HG02870 (cell line): ENCODE results near the gene PRKN.

Experiments used
- ATAC-seq: cut with Tn5 transposase; IDR thresholded peaks from one replicate; pipeline ENCODE4 v1.9.1; 2021; ENCODE audit warnings: mild to moderate bottlenecking, moderate library complexity; ENCODE audit not compliant: unreplicated experiment

PRKN gene

GRCh38 chr6:161379834-161380582 is 1347.6 kb downstream of the PRKN start:
- no peak for ATAC-seq

- no peak for ATAC-seq
Measured at GRCh38 chr6:161378115-161378514, 1349.5 kb downstream of the PRKN start.

- ATAC-seq: no peak
Measured at GRCh38 chr6:161377116-161377515, 1350.5 kb downstream of the PRKN start.

- no peak for ATAC-seq
Measured at GRCh38 chr6:161376367-161376766, 1351.2 kb downstream of the PRKN start.

GRCh38 chr6:161374971-161375873 is 1352.3 kb downstream of the PRKN start:
- no peak for ATAC-seq

GRCh38 chr6:161373905-161374451 is 1353.6 kb downstream of the PRKN start:
- peak; percentile 42 for ATAC-seq

- ATAC-seq: no peak
Measured at GRCh38 chr6:161372422-161372793, 1355.2 kb downstream of the PRKN start.

- ATAC-seq: peak; percentile 89
Measured at GRCh38 chr6:161370880-161371279, 1356.7 kb downstream of the PRKN start.

GRCh38 chr6:161369339-161369738 is 1358.2 kb downstream of the PRKN start:
- no peak for ATAC-seq

- no peak for ATAC-seq
Measured at GRCh38 chr6:161368514-161368913, 1359.1 kb downstream of the PRKN start.

GRCh38 chr6:161367472-161367871 is 1360.1 kb downstream of the PRKN start:
- ATAC-seq: no peak

GRCh38 chr6:161366301-161366923 is 1361.2 kb downstream of the PRKN start:
- no peak for ATAC-seq

- ATAC-seq: no peak
Measured at GRCh38 chr6:161365633-161366032, 1361.9 kb downstream of the PRKN start.

- no peak for ATAC-seq
Measured at GRCh38 chr6:161363286-161363685, 1364.3 kb downstream of the PRKN start.

GRCh38 chr6:161362266-161362665 is 1365.3 kb downstream of the PRKN start:
- no peak for ATAC-seq

GRCh38 chr6:161361529-161361928 is 1366.0 kb downstream of the PRKN start:
- ATAC-seq: no peak

- ATAC-seq: no peak
Measured at GRCh38 chr6:161360520-161360919, 1367.0 kb downstream of the PRKN start.

- no peak for ATAC-seq
Measured at GRCh38 chr6:161359618-161359945, 1368.0 kb downstream of the PRKN start.

GRCh38 chr6:161356167-161356854 is 1371.3 kb downstream of the PRKN start:
- no peak for ATAC-seq

GRCh38 chr6:161355696-161356095 is 1371.9 kb downstream of the PRKN start:
- ATAC-seq: no peak

GRCh38 chr6:161354956-161355355 is 1372.6 kb downstream of the PRKN start:
- no peak for ATAC-seq
